Kasumi-1 (cell line): Measurements from ENCODE around the gene GLIPR2.
"Not testable (repeated sequence)": the region's sequence is repeated elsewhere in the genome, so short reads cannot be mapped to it uniquely, and the experiment has no call there.

Source experiments
- DNase-seq, 2 experiments: peaks; one replicate each; lab custom pipeline; 2025; lab: John Stamatoyannopoulos, UW

GLIPR2 gene

DNA sequence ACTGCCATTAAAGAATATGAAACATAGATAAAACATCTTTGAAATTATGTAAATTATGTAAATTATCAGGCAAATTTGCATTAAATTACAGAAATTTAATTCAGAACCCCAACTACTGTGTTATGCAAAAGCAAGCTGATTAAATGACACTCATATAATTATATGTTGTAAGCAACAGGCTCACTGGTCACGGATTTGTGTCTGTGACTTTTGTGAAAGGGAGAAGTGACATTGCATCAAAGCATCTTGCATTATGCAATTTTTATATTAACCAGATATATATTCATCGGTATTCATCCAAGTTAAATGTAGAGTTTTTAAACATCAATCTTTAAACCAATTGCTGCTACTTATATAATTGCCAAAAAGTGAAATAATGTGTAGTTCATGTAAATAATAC, 13.0 kb upstream of the GLIPR2 start:
- no peak for DNase-seq

DNA sequence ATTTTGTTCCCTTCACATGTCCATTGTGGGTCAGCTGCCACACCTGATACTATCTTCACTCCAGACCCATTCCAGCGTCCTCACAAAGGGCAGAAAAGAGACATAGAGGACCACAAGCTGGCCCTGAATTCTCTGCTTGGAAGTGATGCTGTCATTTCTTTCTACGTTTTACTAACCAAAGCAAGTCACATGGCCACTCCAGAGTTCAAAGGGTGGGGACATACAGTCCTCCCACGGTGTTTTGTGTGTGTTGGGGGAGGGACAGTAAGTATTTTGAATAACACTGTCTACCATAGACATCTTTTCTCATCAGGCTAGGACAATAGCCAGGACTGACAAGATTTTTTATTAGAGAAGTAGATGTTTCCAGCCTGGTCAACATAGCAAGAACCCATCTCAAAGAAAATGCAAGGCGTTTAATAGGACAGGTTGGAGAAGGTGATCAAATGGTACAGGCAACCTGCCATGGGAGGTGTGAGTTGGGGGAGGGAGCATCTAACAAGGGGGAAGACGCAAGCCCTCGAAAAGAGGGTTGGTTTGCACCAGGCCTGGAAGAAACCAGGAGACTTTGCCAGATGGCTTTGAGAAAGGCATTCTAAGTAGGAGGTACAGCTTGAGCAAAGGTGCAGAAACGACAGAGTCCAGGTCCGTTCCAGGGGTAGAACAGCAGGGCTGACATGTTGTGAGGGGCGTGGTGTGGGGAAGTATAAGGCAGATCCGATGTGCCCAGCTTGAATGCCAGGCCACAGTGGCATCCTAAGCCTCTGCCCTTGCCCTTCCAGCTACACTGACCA, 11.3 kb upstream of the GLIPR2 start:
- no peak for DNase-seq

GRCh38 chr9:36126016-36126730, 10.4 kb upstream of the GLIPR2 start:
- DNase-seq, result peak in 1 of 2 experiments; percentile 29

DNA sequence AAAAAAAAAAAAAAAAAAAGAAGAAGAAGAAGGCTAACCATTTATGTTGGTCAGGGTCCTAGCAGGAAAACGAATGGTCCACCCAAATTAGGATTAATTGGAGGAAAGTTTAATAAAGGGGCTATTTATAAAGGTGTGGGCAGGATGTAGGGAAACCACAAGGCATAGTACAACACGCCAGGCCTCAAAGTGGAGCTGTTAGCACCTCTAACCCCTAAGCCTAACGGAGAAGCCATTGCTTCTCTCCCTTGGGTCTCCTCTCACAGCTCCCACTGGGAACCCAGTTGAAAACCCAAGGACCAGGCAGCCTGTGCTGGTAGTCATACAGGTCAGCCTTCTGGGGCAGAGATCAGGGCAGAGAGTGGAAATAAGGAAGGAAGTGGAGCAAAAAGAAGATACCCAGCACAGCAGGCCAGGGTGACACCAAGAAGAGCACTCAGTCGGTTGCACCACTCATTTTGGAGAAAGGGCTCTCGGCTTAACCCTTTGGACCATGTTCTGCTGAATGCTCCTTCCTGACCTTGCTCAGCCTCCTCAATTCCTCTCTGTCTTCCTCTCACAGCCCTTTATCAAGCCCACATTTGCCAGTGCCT, 8.8 kb upstream of the GLIPR2 start:
- peak; percentile 89 to 90 for DNase-seq

GRCh38 chr9:36128349-36128748, 8.2 kb upstream of the GLIPR2 start:
- DNase-seq, result peak; percentile 47 to 67

DNA sequence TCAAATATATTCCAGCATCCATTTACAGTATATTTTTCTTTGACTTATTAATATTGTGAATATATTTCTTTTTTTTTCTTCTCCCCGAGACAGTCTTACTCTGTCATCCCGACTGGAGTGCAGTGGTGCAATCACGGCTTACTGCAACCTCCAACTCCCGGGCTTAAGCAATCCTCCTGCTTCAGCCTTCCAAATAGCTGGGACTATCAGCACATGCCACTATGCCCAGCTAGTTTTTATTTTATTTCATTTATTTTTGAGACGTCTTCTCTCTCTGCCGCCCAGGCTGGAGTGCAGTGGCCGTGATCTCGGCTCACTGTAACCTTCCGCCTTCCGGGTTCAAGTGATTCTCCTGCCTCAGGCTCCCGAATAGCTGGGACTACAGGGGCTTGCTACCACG, 7.4 kb upstream of the GLIPR2 start:
- no peak for DNase-seq

GRCh38 chr9:36131666-36132065, 4.9 kb upstream of the GLIPR2 start:
- DNase-seq, result not testable (repeated sequence)

- DNase-seq, result no peak
Measured at GRCh38 chr9:36132086-36132485, 4.4 kb upstream of the GLIPR2 start.

DNA sequence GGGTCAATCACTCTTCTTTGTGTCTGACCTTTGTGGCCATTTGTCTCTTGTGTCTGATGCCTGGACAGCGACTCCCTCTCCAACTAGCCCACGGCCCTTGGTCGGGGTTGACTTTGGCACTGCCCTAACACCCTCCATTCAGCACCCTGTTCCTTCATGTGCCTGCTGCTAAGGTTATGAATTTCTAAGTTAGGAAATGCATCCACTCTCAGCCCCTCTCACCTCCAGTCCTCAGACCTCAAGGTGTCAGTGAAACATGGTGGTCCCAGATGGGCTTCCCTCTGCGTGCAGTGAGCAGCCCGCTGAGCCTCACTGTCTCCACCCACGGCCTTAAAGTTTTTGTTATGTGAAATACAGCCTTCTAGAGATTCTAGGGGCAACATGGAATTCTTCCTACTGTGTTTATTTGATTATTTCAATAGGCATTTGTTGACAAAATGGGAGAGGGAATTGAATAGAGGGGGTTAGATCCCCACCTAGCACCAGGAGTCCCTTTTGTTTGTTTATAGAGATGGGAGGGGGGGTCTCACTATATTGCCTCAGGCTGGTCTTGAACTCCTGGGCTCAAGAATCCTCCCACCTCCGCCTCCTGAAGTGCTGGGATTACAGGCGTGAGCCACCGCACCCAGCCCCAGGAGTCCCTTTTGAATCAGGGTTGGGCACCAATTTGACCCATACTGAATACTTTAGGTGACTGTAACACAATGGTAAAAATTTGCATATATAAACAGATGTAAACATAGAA, 1.6 kb upstream of the GLIPR2 start:
- no peak for DNase-seq

GRCh38 chr9:36135741-36136271, 727 bp upstream of the GLIPR2 start:
- DNase-seq, result no peak

GRCh38 chr9:36136894-36137391, 410 bp downstream of the GLIPR2 start:
- DNase-seq, result no peak

GRCh38 chr9:36137392-36138004, 965 bp downstream of the GLIPR2 start:
- no peak for DNase-seq

GRCh38 chr9:36138496-36138895, 2.0 kb downstream of the GLIPR2 start:
- DNase-seq, result no peak

DNA sequence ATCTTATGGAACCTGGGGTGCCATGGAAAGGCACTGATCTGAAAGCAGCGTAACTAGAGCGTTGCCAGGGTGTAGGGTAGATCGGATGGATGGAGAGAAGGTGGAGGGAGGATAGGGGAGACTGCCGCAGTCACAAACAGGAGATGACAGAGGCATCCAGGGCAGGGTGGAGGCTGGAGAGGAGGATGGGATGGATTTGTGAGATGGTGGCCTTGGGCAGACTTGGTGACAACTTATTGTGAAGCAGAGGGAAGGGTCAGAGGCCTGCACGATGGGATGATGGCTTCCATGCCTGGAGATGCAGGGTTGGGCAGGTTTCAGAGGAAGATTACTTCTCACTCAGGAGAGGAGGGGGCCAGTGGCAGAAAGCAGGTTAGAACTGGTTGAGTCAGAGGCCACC, 2.4 kb downstream of the GLIPR2 start:
- DNase-seq, result no peak

- DNase-seq, result peak; percentile 53 to 59
Measured at GRCh38 chr9:36140086-36141084, 3.9 kb downstream of the GLIPR2 start.

DNA sequence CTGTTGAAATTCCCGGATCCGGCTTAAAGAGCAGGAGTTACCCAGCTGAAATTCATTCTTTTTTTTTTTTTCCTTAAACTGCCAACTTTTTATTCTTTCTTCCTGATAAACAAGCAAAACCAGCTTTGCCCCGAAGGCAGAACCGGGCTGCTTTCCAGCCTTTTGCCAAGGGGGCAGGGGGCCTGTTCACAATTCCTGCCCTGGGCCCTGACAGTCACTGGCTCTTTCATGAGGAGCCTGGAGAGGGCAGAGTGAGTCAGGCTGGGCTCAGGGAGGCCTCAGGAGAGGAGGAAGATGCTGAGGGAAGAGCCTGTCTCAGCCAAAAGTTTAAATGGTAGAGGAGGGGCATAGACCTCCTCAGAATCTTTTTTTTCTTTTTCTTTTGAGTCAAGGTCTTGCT, 4.8 kb downstream of the GLIPR2 start:
- DNase-seq, result no peak

- DNase-seq, result no peak
Measured at GRCh38 chr9:36141761-36142160, 5.2 kb downstream of the GLIPR2 start.

GRCh38 chr9:36142510-36143244, 6.1 kb downstream of the GLIPR2 start:
- DNase-seq, result peak; percentile 13 to 39

DNA sequence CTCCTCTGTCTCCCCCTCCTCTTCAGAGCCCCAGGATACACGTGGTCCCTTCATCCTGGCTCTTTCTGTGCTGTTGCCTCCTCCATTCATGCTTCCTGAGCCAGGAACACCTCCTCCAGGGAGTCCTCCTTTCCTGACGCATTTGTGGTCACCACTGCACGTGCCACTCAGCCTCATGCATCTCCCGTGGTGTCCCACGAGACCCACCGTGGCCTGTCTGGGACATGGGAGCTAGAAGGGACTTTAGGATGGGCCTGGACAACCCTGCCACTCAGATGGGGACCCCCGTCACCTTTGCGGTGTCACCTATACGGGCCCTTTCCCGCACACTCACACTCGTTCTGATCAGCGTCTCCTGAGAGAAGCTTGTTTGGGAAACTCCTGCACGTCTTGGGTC, 6.7 kb downstream of the GLIPR2 start:
- DNase-seq, result no peak
